ENCODE data around the gene RPP40. TPM values are rescaled to one million over a fixed set of nuclear protein-coding genes. Genes with fewer than 3 reads are reported as not detected.
A peak's percentile ranks its signal among the peaks of the same experiment; 100 is the strongest.

RPP40 gene
- total RNA-seq, 1 donor from 2014 or later = 6.2 TPM

DNA sequence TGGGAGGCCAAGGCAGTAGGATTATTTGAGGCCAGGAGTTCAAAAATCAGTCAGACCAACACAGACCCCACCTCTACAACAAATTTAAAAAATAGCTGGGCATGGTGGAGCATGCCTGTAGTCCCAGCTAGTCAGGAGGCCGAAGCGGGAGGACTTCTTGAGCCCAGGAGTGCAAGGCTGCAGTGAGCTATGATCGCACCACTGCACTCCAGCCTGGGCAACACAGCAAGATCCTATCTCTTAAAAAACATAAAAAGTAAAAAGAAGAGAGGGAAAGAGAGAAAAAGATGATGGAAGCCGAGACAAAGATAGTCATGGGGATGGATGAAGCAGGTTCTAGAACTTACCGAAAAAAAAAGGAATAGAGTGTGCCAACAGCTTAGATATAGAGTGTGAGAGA lies 25.8 kb upstream of the RPP40 start:
- no peak for DNase-seq (ENCODE audit: low spot score)
- TF ChIP-seq, protein P1, sequence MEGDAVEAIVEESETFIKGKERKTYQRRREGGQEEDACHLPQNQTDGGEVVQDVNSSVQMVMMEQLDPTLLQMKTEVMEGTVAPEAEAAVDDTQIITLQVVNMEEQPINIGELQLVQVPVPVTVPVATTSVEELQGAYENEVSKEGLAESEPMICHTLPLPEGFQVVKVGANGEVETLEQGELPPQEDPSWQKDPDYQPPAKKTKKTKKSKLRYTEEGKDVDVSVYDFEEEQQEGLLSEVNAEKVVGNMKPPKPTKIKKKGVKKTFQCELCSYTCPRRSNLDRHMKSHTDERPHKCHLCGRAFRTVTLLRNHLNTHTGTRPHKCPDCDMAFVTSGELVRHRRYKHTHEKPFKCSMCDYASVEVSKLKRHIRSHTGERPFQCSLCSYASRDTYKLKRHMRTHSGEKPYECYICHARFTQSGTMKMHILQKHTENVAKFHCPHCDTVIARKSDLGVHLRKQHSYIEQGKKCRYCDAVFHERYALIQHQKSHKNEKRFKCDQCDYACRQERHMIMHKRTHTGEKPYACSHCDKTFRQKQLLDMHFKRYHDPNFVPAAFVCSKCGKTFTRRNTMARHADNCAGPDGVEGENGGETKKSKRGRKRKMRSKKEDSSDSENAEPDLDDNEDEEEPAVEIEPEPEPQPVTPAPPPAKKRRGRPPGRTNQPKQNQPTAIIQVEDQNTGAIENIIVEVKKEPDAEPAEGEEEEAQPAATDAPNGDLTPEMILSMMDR (IDR thresholded peaks at IDR 0.05) = no peak
- no peaks in the 10 kb centered on the region for H3K9me3 Mint-ChIP-seq (ENCODE audit: low read depth)

GRCh38 chr6:5028921-5029320 lies 25.1 kb upstream of the RPP40 start:
- Mint-ChIP-seq H3K4me3 (ENCODE audit: unreplicated experiment) (no peak overlapping the region), H3K4me1 (ENCODE audit: low read depth) (peaks cover 33% of the 10 kb centered on the region), H3K27me3 (ENCODE audit: low read depth) (no peaks in the 10 kb centered on the region), H3K36me3 (ENCODE audit: low read depth) (no peaks in the 10 kb centered on the region), H3K27ac (ENCODE audit: unreplicated experiment) (no peak overlapping the region), H3K9me3 (ENCODE audit: low read depth) (no peaks in the 10 kb centered on the region)
- TF ChIP-seq, protein P1 (IDR thresholded peaks at IDR 0.05) = no peak
- DNase-seq (ENCODE audit: low spot score) = no peak

More for the DNA sequence above, 25.8 kb upstream of the RPP40 start:
- no peak overlapping the region for H3K4me3 Mint-ChIP-seq (ENCODE audit: unreplicated experiment)
- H3K27ac Mint-ChIP-seq (ENCODE audit: unreplicated experiment) = no peak overlapping the region
- H3K4me1 Mint-ChIP-seq (ENCODE audit: low read depth) = peaks cover 34% of the 10 kb centered on the region
- no peaks in the 10 kb centered on the region for H3K36me3 Mint-ChIP-seq (ENCODE audit: low read depth)
- H3K27me3 Mint-ChIP-seq (ENCODE audit: low read depth) = no peaks in the 10 kb centered on the region

DNA sequence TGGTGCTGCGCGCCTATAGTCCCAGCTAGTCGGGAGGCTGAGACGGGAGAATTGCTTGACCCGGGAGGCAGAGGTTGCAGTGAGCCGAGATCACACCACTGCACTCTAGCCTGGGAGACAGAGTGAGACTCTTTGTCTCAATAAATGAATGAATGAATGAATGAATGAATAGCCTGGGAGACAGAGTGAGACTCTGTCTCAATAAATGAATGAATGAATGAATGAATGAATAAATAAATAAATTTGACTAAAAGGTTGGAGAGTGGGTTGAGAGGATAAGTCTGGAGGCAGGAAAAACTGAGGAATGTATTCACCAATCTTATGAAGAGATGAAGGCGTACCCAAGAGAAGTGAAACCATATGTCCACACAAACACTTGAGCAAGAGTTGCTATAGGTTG lies 24.5 kb upstream of the RPP40 start:
- no peaks in the 10 kb centered on the region for H3K36me3 Mint-ChIP-seq (ENCODE audit: low read depth)
- DNase-seq (ENCODE audit: low spot score) = no peak
- H3K9me3 Mint-ChIP-seq (ENCODE audit: low read depth) = no peaks in the 10 kb centered on the region
- no peaks in the 10 kb centered on the region for H3K27me3 Mint-ChIP-seq (ENCODE audit: low read depth)
- H3K27ac Mint-ChIP-seq (ENCODE audit: unreplicated experiment) = no peak overlapping the region
- TF ChIP-seq, protein P1 (IDR thresholded peaks at IDR 0.05) = no peak
- H3K4me3 Mint-ChIP-seq (ENCODE audit: unreplicated experiment) = no peak overlapping the region
- H3K4me1 Mint-ChIP-seq (ENCODE audit: low read depth) = peaks cover 28% of the 10 kb centered on the region

DNA sequence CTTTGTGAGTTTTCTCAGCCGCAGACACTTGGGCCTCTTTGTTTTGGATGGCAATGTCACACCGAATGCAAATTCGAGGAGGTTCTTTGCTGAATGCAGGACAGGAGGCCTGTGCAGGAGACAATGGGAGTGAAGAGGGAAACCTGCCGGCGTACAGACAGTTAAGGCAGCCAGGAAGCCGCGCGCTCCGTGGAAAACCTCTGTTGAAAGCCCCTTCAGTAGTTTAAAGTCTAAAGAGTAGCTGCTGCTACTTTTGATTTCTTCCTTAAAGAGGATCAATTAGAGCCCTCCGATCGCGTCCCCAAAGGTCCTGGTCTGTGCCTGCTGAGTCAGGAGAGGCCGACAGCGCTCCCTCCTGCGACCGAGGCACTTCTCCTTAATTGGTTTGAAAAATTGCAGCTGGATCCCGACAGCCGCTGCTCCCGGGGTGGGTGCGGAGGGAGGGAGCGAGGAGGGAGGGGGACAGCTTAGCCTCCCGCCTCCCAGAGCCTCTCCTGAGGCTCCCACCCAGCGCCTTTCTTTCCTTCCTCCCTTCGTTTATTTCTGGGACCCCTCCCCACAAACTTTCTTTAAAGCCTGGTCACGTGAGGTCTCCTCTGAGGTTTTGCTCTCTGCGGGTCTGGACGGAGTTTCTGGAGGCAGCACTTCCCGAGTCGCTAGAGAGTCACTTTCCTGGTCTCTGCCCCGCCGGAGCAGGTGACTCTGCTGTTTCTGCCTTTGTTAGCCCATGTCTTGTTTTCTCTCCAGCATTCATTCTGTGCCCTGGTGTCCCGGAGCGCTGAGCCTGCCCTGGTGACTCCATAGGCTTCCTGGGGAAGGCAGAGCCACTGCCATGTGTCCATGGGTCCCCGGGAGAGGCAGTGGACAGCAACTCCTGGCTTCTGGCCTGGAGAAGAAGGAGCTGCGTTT lies 22.3 kb upstream of the RPP40 start:
- Mint-ChIP-seq H3K4me1 (ENCODE audit: low read depth) (peaks cover 21% of the 10 kb centered on the region), H3K27ac (ENCODE audit: unreplicated experiment) (peak overlapping the region; percentile 88), H3K36me3 (ENCODE audit: low read depth) (no peaks in the 10 kb centered on the region), H3K9me3 (ENCODE audit: low read depth) (no peaks in the 10 kb centered on the region), H3K4me3 (ENCODE audit: unreplicated experiment) (peak overlapping the region; percentile 82), H3K27me3 (ENCODE audit: low read depth) (no peaks in the 10 kb centered on the region)
- no peak for DNase-seq (ENCODE audit: low spot score)
- TF ChIP-seq, protein P1 (IDR thresholded peaks at IDR 0.05) = peak; percentile 66

DNA sequence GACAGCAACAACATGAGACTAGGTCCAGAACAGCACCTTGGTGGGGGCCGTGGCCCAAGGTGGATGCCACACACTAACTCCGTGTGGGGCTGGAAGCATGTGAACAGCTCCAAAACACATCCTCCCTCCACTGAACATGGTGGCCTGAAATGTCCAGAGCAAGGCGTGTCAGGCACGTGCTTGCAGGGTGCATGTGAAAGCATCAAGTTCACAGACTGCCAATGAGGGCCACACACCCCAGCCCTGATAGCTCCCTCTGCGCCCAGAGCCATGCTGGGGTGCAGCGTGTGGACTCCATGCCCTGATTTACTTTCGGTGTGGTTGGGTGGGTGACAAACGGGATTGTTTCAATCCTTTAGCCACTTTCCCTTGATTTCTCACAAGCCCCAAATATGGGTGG lies 20.1 kb upstream of the RPP40 start:
- Mint-ChIP-seq H3K36me3 (ENCODE audit: low read depth) (peaks cover 3% of the 10 kb centered on the region), H3K27ac (ENCODE audit: unreplicated experiment) (no peak overlapping the region), H3K4me1 (ENCODE audit: low read depth) (peaks cover 14% of the 10 kb centered on the region), H3K4me3 (ENCODE audit: unreplicated experiment) (no peak overlapping the region), H3K27me3 (ENCODE audit: low read depth) (no peaks in the 10 kb centered on the region), H3K9me3 (ENCODE audit: low read depth) (peaks cover 4% of the 10 kb centered on the region)
- no peak for DNase-seq (ENCODE audit: low spot score)
- TF ChIP-seq, protein P1 (IDR thresholded peaks at IDR 0.05) = no peak

All from chondrocyte (in vitro differentiated cells).